RWPE2 (cell line): Measurements from ENCODE around the gene PTPN6.

Experiments used
- ATAC-seq: fragments of 200-7000 bp; cut with Tn5 transposase; 3 replicates; pipeline ENCODE4 v1.9.1; 2021; ENCODE audit warnings: low read depth
- DNase-seq: peaks from one replicate; pipeline ENCODE4 v3.0.0-alpha.2; 2020; ENCODE audit warnings: low spot score
- H3K27ac ChIP-seq: fragments of 450-650 bp; 2 replicates; pipeline ENCODE4 v1.5.1; 2017; ENCODE audit warnings: mild to moderate bottlenecking; ENCODE audit not compliant: poor library complexity, severe bottlenecking
- H3K27me3 ChIP-seq: fragments of 250-450 bp; sonication (Bioruptor Pico); 2 replicates; pipeline ENCODE4 v1.5.1; 2021; ENCODE audit warnings: mild to moderate bottlenecking, moderate library complexity; ENCODE audit not compliant: insufficient read depth, poor library complexity, severe bottlenecking
- H3K36me3 ChIP-seq: fragments of 250-450 bp; sonication (Bioruptor Pico); 2 replicates; pipeline ENCODE4 v1.5.1; 2020; ENCODE audit warnings: low read depth, mild to moderate bottlenecking, moderate library complexity
- H3K4me1 ChIP-seq: fragments of 250-450 bp; sonication (Bioruptor Pico); 2 replicates; pipeline ENCODE4 v1.5.1; 2021; ENCODE audit warnings: mild to moderate bottlenecking, moderate library complexity; ENCODE audit not compliant: insufficient read depth, poor library complexity, severe bottlenecking
- H3K4me3 ChIP-seq: fragments of 250-450 bp; sonication (Bioruptor Pico); 2 replicates; pipeline ENCODE4 v1.5.1; 2021; ENCODE audit warnings: mild to moderate bottlenecking, moderate library complexity; ENCODE audit not compliant: severe bottlenecking
- H3K9me3 ChIP-seq: fragments of 250-450 bp; sonication (Bioruptor Pico); 2 replicates; pipeline ENCODE4 v1.5.1; 2021; ENCODE audit warnings: mild to moderate bottlenecking, moderate library complexity; ENCODE audit not compliant: severe bottlenecking
- CTCF ChIP-seq: fragments of 450-650 bp; IDR thresholded peaks from one replicate; pipeline ENCODE4 v1.5.1; 2017; ENCODE audit warnings: mild to moderate bottlenecking, moderate library complexity; ENCODE audit not compliant: poor library complexity, severe bottlenecking

PTPN6 gene

GRCh38 chr12:6981152-6982052, 30.2 kb downstream of the PTPN6 start:
- Histone ChIP-seq H3K27me3 (no peaks in the 10 kb centered on the region), H3K27ac (no peak overlapping the region), H3K4me3 (no peak overlapping the region), H3K36me3 (peaks cover 45% of the 10 kb centered on the region), H3K4me1 (no peaks in the 10 kb centered on the region), H3K9me3 (no peaks in the 10 kb centered on the region)
- no peak for TF ChIP-seq CTCF
- no peak for DNase-seq
- no peak for ATAC-seq

GRCh38 chr12:6982532-6982931, 31.4 kb downstream of the PTPN6 start:
- Histone ChIP-seq H3K27me3 (no peaks in the 10 kb centered on the region), H3K36me3 (peaks cover 34% of the 10 kb centered on the region), H3K27ac (no peak overlapping the region), H3K9me3 (no peaks in the 10 kb centered on the region), H3K4me1 (no peaks in the 10 kb centered on the region), H3K4me3 (no peak overlapping the region)
- DNase-seq (no peak), ATAC-seq (no peak)
- no peak for TF ChIP-seq CTCF

GRCh38 chr12:6987956-6988553, 36.9 kb downstream of the PTPN6 start:
- H3K36me3 ChIP-seq, result peaks cover 16% of the 10 kb centered on the region
- ATAC-seq, result no peak

GRCh38 chr12:6996040-6996441, 44.9 kb downstream of the PTPN6 start:
- ATAC-seq, result peak; percentile 40; the same call in 1 of the 3 replicates
- TF ChIP-seq CTCF, result no peak
- Histone ChIP-seq H3K36me3 (peaks cover 14% of the 10 kb centered on the region), H3K4me3 (no peak overlapping the region), H3K27me3 (no peaks in the 10 kb centered on the region), H3K4me1 (no peaks in the 10 kb centered on the region), H3K27ac (no peak overlapping the region), H3K9me3 (no peaks in the 10 kb centered on the region)
- no peak for DNase-seq

More at GRCh38 chr12:6987956-6988553, 36.9 kb downstream of the PTPN6 start:
- Histone ChIP-seq H3K4me1 (no peaks in the 10 kb centered on the region), H3K27ac (no peak overlapping the region), H3K27me3 (no peaks in the 10 kb centered on the region), H3K4me3 (no peak overlapping the region), H3K9me3 (no peaks in the 10 kb centered on the region)
- no peak for DNase-seq
- TF ChIP-seq CTCF, result no peak
